ENCODE data around the gene TPSD1.

TPSD1 gene

GRCh38 chr16:1299012-1299867, 43.4 kb downstream of the TPSD1 start:
- DNase-seq (ENCODE audit: low read depth in 2 of 2): no peak

DNA sequence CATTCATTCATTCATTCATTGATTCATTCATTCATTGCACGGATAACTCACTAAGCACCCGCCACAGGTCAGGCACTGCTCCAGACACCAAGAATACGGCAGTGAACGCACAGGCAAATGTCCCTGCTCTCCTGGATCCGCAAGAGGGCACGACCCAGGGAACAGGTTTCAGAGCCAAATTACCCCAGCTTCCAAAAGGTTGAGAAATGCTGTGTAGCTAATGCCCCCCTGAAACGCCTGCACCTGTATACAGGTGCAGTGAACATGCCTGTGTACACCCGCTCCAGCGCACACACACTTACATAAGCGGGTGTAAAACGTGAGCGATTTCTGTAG, 44.0 kb downstream of the TPSD1 start:
- DNase-seq (ENCODE audit: low read depth in 2 of 2): no peak

GRCh38 chr16:1300664-1301476, 45.0 kb downstream of the TPSD1 start:
- no peak for DNase-seq (ENCODE audit: low read depth in 2 of 2)

DNA sequence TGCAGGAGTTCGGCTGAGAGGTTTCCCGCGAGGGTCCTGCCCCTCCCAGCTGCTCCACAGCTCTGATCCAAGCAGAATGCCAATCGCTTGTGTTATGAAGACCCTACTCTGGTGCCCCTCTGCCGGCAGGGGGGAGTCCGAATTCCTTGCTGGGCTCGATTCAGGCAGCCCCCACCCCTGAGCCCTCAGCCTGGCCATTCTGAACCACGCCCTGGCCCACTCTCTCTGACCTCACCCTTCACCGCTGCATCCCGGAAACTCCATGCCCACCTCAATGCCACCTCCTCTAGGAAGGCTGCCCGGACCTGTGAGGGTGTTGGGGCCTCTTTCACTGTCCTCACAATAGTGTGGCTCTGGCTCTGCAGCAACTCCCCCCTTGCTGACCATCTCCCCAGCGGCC, 45.7 kb downstream of the TPSD1 start:
- no peak for DNase-seq (ENCODE audit: low read depth in 2 of 2)

- DNase-seq (ENCODE audit: low read depth in 2 of 2): no peak
Measured at GRCh38 chr16:1305823-1306222, 50.0 kb downstream of the TPSD1 start.

GRCh38 chr16:1306334-1306733, 50.5 kb downstream of the TPSD1 start:
- DNase-seq (ENCODE audit: low read depth in 2 of 2): no peak

DNA sequence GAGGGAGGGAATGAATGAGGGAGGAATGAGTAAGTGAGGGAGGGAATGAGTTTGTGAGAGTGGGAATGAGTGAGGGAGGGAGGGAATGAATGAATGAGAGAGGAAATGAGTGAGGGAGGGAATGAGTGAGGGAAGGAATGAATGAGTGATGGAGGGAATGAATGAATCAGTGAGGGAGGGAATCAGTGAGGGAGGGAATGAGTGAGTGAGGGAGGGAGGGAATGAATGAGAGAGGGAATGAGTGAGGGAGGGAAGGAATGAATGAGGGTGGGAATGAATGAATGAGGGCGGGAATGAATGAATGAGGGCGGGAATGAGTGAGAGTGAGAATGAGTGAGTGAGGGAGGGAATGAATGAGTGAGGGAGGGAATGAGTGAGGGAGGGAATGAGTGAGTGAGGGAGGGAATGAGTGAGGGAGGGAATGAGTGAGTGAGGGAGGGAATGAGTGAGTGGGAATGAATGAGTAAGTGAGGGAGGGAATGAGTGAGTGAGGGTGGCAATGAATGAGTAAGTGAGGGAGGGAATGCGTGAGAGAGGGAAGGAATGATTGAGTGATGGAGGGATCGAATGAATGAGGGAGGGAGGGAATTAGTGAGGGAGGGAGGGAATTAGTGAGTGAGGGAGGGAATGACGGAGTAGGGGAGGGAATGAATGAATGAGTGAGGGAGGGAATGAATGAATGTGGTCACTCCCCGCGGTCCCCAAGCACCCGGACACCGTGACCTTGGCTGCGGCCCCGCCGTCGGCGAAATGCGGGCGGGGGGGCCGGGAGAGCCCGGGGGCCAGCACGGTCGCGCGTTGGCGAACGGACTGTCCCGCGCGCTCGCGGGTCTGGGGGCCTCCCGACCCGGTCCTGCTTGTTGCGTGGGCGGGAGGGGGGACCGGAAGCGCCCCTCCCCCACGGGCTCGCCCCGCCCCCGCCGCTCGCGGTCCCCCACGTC, 52.4 kb downstream of the TPSD1 start:
- no peak for DNase-seq (ENCODE audit: low read depth in 2 of 2)
